Measurements from ENCODE around the gene PAXX.

DNA sequence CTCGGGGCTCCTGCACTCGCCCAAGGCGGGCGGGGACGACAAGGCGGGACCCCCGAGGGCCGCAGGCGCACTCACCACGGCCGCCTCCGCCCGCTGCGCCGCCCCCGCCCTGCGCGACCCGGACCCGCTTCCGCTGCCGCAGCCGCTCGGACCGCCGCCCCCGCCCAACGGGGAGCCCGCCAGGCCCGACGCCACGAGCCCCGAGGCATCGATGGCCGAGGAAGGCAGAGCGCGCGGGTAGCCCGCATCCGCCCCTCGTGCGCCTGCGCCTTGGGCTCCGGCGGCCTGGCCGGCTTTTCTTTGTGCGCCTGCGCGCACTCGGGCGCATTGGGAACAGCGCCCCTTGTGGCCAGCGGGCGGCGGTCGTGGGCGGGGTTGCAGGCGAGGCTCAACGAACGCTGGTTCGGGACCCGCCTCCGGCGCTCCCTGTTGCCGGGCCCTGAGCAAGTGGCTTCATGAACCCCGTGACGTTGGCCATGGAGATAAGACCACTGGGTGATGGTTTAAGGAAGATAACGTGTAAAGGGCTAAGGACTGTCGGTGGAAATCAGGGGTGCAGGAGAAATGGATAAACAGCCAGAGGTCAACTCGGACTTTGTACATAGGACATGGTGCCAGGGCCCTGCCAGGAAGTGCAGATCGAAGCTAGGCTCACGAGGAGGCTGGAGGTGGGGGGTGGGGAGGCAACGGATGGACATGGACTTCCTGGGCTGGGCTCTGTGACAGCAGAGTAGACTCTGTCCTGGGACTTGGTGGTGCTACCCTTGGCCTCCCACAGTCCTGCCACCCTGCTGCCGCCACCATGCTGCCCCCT, 47.5 kb upstream of the PAXX start, which contains the start of the genes C8G and FBXW5:
- TF ChIP-seq, protein P1, sequence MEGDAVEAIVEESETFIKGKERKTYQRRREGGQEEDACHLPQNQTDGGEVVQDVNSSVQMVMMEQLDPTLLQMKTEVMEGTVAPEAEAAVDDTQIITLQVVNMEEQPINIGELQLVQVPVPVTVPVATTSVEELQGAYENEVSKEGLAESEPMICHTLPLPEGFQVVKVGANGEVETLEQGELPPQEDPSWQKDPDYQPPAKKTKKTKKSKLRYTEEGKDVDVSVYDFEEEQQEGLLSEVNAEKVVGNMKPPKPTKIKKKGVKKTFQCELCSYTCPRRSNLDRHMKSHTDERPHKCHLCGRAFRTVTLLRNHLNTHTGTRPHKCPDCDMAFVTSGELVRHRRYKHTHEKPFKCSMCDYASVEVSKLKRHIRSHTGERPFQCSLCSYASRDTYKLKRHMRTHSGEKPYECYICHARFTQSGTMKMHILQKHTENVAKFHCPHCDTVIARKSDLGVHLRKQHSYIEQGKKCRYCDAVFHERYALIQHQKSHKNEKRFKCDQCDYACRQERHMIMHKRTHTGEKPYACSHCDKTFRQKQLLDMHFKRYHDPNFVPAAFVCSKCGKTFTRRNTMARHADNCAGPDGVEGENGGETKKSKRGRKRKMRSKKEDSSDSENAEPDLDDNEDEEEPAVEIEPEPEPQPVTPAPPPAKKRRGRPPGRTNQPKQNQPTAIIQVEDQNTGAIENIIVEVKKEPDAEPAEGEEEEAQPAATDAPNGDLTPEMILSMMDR (IDR thresholded peaks at IDR 0.05; ENCODE audit: low read depth, low read length) = peak; percentile 69
- peak; percentile 55 for TF ChIP-seq POLR2A (IDR thresholded peaks at IDR 0.05; ENCODE audit: extremely low read depth, insufficient read length)
